HEK293 (cell line): ENCODE results near the gene MLF2.

Experiments used
- SALL2 ChIP-seq: fragments of 450-650 bp; formaldehyde crosslinking; IDR thresholded peaks from 2 replicates; pipeline ENCODE4 v1.5.0; 2017; ENCODE audit warnings: missing biosample characterization, mild to moderate bottlenecking, missing genetic modification characterization, borderline replicate concordance
- YY1 ChIP-seq: fragments of 450-650 bp; formaldehyde crosslinking; IDR thresholded peaks from 2 replicates; pipeline ENCODE4 v1.5.1; 2018; ENCODE audit warnings: missing biosample characterization, missing genetic modification characterization
- ZBTB21 ChIP-seq: fragments of 450-650 bp; formaldehyde crosslinking; IDR thresholded peaks from 2 replicates; pipeline ENCODE4 v1.5.1; 2017; ENCODE audit warnings: missing biosample characterization, missing genetic modification characterization
- ZNF10 ChIP-seq: fragments of 450-650 bp; formaldehyde crosslinking; IDR thresholded peaks from 2 replicates; pipeline ENCODE4 v1.5.1; 2017; ENCODE audit warnings: missing biosample characterization, missing genetic modification characterization
- ZNF292 ChIP-seq: fragments of 450-650 bp; formaldehyde crosslinking; IDR thresholded peaks from 2 replicates; pipeline ENCODE4 v1.5.1; 2016; ENCODE audit warnings: low read depth, missing biosample characterization, missing genetic modification characterization, borderline replicate concordance
- ZNF324 ChIP-seq: fragments of 450-650 bp; formaldehyde crosslinking; IDR thresholded peaks from 2 replicates; pipeline ENCODE4 v1.5.1; 2016; ENCODE audit warnings: missing biosample characterization, missing genetic modification characterization
- ZNF514 ChIP-seq: fragments of 450-650 bp; formaldehyde crosslinking; IDR thresholded peaks from 2 replicates; pipeline ENCODE4 v1.5.1; 2016; ENCODE audit warnings: missing biosample characterization, missing genetic modification characterization
- TF ChIP-seq, protein P1 (sequence below): fragments of 450-650 bp; formaldehyde crosslinking; IDR thresholded peaks from 2 replicates; pipeline ENCODE4 v1.5.1; 2016; ENCODE audit warnings: missing biosample characterization, missing genetic modification characterization
- TF ChIP-seq, protein P2 (sequence below): fragments of 450-650 bp; formaldehyde crosslinking; IDR thresholded peaks from 2 replicates; pipeline ENCODE4 v1.5.1; 2017; ENCODE audit warnings: missing biosample characterization, missing genetic modification characterization
- TF ChIP-seq, protein P3 (sequence below): fragments of 450-650 bp; formaldehyde crosslinking; IDR thresholded peaks from 2 replicates; pipeline ENCODE4 v1.5.1; 2016; ENCODE audit warnings: missing biosample characterization, missing genetic modification characterization
- TF ChIP-seq, protein P4 (sequence below): fragments of 450-650 bp; formaldehyde crosslinking; conservative IDR thresholded peaks from 2 replicates; pipeline ENCODE4 v1.5.1; 2016; ENCODE audit warnings: low read depth, missing biosample characterization, missing genetic modification characterization

DNA sequence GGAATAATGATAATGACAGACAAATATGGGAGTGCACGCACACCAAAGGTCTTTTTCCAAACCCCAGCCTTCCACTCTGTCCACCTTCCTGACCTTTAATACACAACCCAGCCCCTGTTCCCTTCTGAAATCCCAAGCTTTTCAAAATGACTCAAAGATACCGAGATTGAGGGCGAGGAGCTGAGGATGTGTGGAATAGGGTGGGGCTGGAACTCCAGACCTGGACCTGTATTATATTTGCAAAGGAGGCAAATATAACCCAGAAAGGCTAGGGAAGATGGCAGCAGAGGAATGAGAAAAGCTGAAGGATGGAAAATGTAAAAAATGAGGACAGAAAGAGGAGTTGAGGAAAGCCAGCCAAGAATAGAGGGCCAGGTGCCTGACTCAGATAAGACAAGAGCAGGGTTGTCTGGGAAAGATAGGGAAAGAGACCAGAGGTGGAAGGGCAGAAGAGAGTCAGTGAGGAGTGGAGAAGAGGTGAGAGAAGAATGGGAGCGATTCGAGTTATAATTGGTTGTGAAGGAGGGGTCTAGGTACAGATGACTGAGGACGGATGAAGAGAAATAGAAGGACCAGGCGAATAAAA lies 12.2 kb upstream of the MLF2 start:
- TF ChIP-seq, protein P1, sequence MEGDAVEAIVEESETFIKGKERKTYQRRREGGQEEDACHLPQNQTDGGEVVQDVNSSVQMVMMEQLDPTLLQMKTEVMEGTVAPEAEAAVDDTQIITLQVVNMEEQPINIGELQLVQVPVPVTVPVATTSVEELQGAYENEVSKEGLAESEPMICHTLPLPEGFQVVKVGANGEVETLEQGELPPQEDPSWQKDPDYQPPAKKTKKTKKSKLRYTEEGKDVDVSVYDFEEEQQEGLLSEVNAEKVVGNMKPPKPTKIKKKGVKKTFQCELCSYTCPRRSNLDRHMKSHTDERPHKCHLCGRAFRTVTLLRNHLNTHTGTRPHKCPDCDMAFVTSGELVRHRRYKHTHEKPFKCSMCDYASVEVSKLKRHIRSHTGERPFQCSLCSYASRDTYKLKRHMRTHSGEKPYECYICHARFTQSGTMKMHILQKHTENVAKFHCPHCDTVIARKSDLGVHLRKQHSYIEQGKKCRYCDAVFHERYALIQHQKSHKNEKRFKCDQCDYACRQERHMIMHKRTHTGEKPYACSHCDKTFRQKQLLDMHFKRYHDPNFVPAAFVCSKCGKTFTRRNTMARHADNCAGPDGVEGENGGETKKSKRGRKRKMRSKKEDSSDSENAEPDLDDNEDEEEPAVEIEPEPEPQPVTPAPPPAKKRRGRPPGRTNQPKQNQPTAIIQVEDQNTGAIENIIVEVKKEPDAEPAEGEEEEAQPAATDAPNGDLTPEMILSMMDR (tag by site-specific recombination), result no peak
- TF ChIP-seq, protein P2, sequence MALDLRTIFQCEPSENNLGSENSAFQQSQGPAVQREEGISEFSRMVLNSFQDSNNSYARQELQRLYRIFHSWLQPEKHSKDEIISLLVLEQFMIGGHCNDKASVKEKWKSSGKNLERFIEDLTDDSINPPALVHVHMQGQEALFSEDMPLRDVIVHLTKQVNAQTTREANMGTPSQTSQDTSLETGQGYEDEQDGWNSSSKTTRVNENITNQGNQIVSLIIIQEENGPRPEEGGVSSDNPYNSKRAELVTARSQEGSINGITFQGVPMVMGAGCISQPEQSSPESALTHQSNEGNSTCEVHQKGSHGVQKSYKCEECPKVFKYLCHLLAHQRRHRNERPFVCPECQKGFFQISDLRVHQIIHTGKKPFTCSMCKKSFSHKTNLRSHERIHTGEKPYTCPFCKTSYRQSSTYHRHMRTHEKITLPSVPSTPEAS (tag by site-specific recombination), result no peak
- TF ChIP-seq SALL2 (tag by site-specific recombination) (no peak), ZNF10 (no peak), ZNF324 (no peak), ZBTB21 (tag by site-specific recombination) (no peak), ZNF514 (tag by site-specific recombination) (no peak), YY1 (tag by site-specific recombination) (no peak), ZNF292 (tag by site-specific recombination) (no peak)
- TF ChIP-seq, protein P3, sequence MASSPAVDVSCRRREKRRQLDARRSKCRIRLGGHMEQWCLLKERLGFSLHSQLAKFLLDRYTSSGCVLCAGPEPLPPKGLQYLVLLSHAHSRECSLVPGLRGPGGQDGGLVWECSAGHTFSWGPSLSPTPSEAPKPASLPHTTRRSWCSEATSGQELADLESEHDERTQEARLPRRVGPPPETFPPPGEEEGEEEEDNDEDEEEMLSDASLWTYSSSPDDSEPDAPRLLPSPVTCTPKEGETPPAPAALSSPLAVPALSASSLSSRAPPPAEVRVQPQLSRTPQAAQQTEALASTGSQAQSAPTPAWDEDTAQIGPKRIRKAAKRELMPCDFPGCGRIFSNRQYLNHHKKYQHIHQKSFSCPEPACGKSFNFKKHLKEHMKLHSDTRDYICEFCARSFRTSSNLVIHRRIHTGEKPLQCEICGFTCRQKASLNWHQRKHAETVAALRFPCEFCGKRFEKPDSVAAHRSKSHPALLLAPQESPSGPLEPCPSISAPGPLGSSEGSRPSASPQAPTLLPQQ (tag by site-specific recombination), result no peak
- TF ChIP-seq, protein P4, sequence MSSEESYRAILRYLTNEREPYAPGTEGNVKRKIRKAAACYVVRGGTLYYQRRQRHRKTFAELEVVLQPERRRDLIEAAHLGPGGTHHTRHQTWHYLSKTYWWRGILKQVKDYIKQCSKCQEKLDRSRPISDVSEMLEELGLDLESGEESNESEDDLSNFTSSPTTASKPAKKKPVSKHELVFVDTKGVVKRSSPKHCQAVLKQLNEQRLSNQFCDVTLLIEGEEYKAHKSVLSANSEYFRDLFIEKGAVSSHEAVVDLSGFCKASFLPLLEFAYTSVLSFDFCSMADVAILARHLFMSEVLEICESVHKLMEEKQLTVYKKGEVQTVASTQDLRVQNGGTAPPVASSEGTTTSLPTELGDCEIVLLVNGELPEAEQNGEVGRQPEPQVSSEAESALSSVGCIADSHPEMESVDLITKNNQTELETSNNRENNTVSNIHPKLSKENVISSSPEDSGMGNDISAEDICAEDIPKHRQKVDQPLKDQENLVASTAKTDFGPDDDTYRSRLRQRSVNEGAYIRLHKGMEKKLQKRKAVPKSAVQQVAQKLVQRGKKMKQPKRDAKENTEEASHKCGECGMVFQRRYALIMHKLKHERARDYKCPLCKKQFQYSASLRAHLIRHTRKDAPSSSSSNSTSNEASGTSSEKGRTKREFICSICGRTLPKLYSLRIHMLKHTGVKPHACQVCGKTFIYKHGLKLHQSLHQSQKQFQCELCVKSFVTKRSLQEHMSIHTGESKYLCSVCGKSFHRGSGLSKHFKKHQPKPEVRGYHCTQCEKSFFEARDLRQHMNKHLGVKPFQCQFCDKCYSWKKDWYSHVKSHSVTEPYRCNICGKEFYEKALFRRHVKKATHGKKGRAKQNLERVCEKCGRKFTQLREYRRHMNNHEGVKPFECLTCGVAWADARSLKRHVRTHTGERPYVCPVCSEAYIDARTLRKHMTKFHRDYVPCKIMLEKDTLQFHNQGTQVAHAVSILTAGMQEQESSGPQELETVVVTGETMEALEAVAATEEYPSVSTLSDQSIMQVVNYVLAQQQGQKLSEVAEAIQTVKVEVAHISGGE (tag by site-specific recombination), result no peak
